ENCODE results near the gene YTHDC1.

DNA sequence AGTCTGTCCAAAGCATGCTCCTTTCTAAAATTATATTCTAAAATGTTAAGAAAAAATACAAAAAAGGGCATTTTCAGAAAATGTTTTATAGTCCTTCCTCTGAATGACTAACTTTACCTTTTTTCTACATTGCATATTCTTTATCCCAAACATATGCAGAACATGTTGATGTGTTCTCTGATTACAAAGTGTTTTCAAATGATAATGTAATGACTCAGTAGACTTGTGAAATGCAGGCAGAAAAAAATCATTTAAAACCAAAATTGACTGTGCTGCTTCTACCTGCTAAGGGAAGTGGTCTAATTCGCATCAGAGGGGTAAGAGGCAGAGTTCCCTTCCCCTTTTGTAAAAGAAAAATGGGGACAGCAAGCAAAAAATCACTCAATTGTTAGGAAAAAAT is 22.7 kb upstream of the YTHDC1 start:
- TF ChIP-seq, protein P1, sequence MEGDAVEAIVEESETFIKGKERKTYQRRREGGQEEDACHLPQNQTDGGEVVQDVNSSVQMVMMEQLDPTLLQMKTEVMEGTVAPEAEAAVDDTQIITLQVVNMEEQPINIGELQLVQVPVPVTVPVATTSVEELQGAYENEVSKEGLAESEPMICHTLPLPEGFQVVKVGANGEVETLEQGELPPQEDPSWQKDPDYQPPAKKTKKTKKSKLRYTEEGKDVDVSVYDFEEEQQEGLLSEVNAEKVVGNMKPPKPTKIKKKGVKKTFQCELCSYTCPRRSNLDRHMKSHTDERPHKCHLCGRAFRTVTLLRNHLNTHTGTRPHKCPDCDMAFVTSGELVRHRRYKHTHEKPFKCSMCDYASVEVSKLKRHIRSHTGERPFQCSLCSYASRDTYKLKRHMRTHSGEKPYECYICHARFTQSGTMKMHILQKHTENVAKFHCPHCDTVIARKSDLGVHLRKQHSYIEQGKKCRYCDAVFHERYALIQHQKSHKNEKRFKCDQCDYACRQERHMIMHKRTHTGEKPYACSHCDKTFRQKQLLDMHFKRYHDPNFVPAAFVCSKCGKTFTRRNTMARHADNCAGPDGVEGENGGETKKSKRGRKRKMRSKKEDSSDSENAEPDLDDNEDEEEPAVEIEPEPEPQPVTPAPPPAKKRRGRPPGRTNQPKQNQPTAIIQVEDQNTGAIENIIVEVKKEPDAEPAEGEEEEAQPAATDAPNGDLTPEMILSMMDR (IDR thresholded peaks at IDR 0.05): no peak
- TF ChIP-seq REST (IDR thresholded peaks at IDR 0.05; ENCODE audit: insufficient read depth in 1 of 2, low read depth in 2 of 2, low read length in 1 of 2) (no peak), POLR2AphosphoS5 (IDR thresholded peaks at IDR 0.05; ENCODE audit: low read depth, low read length) (no peak)

All from Panc1 (cell line).